Liver (tissue), 9 donors: ENCODE results near the gene SOHLH1. TPM values are rescaled to one million over a fixed set of nuclear protein-coding genes. Genes with fewer than 3 reads are reported as not detected.

Experiments
- DNase-seq: peaks from one replicate; pipeline ENCODE4 v3.0.0-alpha.2; 2017; ENCODE audit warnings: low spot score
- H3K27ac ChIP-seq, 2 donors: one replicate each; pipeline ENCODE4 v1.7.0; 2013; ENCODE audit warnings: inconsistent platforms in 2 of 2, low read length in 2 of 2, control low read depth in 1 of 2, low read depth in 1 of 2, mild to moderate bottlenecking in 1 of 2
- H3K27me3 ChIP-seq, 4 donors: one replicate each; pipeline versions ENCODE4 v1.6.1 to v1.7.0; 2013; ENCODE audit warnings: low read length in 3 of 4, inconsistent platforms in 1 of 4, mild to moderate bottlenecking in 1 of 4, moderate library complexity in 1 of 4; ENCODE audit not compliant: control insufficient read depth in 4 of 4, insufficient read depth in 4 of 4
- H3K36me3 ChIP-seq, 4 donors: one replicate each; pipeline versions ENCODE4 v1.6.1 to v1.7.0; 2013; ENCODE audit warnings: low read length in 3 of 4, mild to moderate bottlenecking in 3 of 4, low read depth in 1 of 4, moderate library complexity in 1 of 4; ENCODE audit not compliant: control insufficient read depth in 4 of 4, insufficient read depth in 3 of 4
- H3K4me1 ChIP-seq, 4 donors: one replicate each; pipeline versions ENCODE4 v1.6.1 to v1.7.0; 2013; ENCODE audit warnings: low read length in 3 of 4, mild to moderate bottlenecking in 3 of 4, moderate library complexity in 1 of 4; ENCODE audit not compliant: control insufficient read depth in 4 of 4, insufficient read depth in 4 of 4
- H3K4me3 ChIP-seq, 3 donors: one replicate each; pipeline versions ENCODE4 v1.6.1 to v1.7.0; 2013; ENCODE audit warnings: low read length in 3 of 3, control low read depth in 1 of 3, low read depth in 1 of 3, mild to moderate bottlenecking in 1 of 3
- H3K9ac ChIP-seq, 2 donors: one replicate each; pipeline ENCODE4 v1.7.0; 2013; ENCODE audit warnings: low read length in 2 of 2, mild to moderate bottlenecking in 2 of 2, moderate library complexity in 2 of 2, control low read depth in 1 of 2, low read depth in 1 of 2
- H3K9me3 ChIP-seq, 4 donors: one replicate each; pipeline versions ENCODE4 v1.6.1 to v1.7.0; 2013; ENCODE audit warnings: low read length in 3 of 4; ENCODE audit not compliant: control insufficient read depth in 4 of 4
- ATF3 ChIP-seq: IDR thresholded peaks from 2 replicates; pipeline ENCODE4 v1.6.1; 2016; ENCODE audit warnings: antibody characterized with exemption
- EGR1 ChIP-seq, 2 donors: IDR thresholded peaks; 2 replicates each; pipeline ENCODE4 v1.6.1; 2016 to 2018; ENCODE audit warnings: antibody characterized with exemption in 2 of 2, low read depth in 2 of 2
- FOXA1 ChIP-seq: IDR thresholded peaks from 2 replicates; pipeline ENCODE4 v1.6.1; 2016; ENCODE audit warnings: antibody characterized with exemption
- FOXA2 ChIP-seq: IDR thresholded peaks from 2 replicates; pipeline ENCODE4 v1.6.1; 2016; ENCODE audit warnings: antibody characterized with exemption
- GABPA ChIP-seq, 2 donors: IDR thresholded peaks in 1 of 2; conservative IDR thresholded peaks in 1 of 2; 2 replicates each; pipeline ENCODE4 v1.6.1; 2016; ENCODE audit warnings: antibody characterized with exemption in 2 of 2, mild to moderate bottlenecking in 1 of 2, moderate library complexity in 1 of 2
- HNF4A ChIP-seq, 2 donors: conservative IDR thresholded peaks; 2 replicates each; pipeline ENCODE4 v1.6.1; 2016; ENCODE audit warnings: antibody characterized with exemption in 2 of 2, mild to moderate bottlenecking in 2 of 2
- HNF4G ChIP-seq: IDR thresholded peaks from 2 replicates; pipeline ENCODE4 v1.6.1; 2016; ENCODE audit warnings: antibody characterized with exemption
- JUND ChIP-seq, 2 donors: IDR thresholded peaks; 2 replicates each; pipeline ENCODE4 v1.6.1; 2016; ENCODE audit warnings: antibody characterized with exemption in 2 of 2
- NR2F2 ChIP-seq: IDR thresholded peaks from 2 replicates; pipeline ENCODE4 v1.6.1; 2016; ENCODE audit warnings: antibody characterized with exemption
- RAD21 ChIP-seq, 2 donors: IDR thresholded peaks; 2 replicates each; pipeline ENCODE4 v1.6.1; 2016; ENCODE audit warnings: antibody characterized with exemption in 2 of 2, mild to moderate bottlenecking in 2 of 2
- REST ChIP-seq: IDR thresholded peaks from 2 replicates; pipeline ENCODE4 v1.6.1; 2016; ENCODE audit warnings: antibody characterized with exemption, mild to moderate bottlenecking
- RXRA ChIP-seq, 2 donors: IDR thresholded peaks; 2 replicates each; pipeline ENCODE4 v1.6.1; 2017 to 2018; ENCODE audit warnings: antibody characterized with exemption in 2 of 2, mild to moderate bottlenecking in 1 of 2
- SP1 ChIP-seq: IDR thresholded peaks from 2 replicates; pipeline ENCODE4 v1.6.1; 2018; ENCODE audit warnings: antibody characterized with exemption, mild to moderate bottlenecking
- TAF1 ChIP-seq: conservative IDR thresholded peaks from 2 replicates; pipeline ENCODE4 v1.6.1; 2016; ENCODE audit warnings: antibody characterized with exemption, mild to moderate bottlenecking
- YY1 ChIP-seq: IDR thresholded peaks from 2 replicates; pipeline ENCODE4 v1.6.1; 2016; ENCODE audit warnings: antibody characterized with exemption, mild to moderate bottlenecking
- ZBTB33 ChIP-seq: IDR thresholded peaks from 2 replicates; pipeline ENCODE4 v1.6.1; 2016; ENCODE audit warnings: antibody characterized with exemption
- WGBS: extraction: QIAGEN DNeasy Blood & Tissue Kit; methylation state at CpG from one replicate; pipeline ENCODE4 v1.1.7; 2013; 5-methylcytosine and 5-hydroxymethylcytosine counted together
- polyA plus RNA-seq, 2 donors: library from polyadenylated mRNA; stranded (reverse) in 1 of 2; unstranded in 1 of 2; fragments of 200-250 nt in 1 of 2; fragments of >200 nt in 1 of 2; fragmentation: Nextera tagmentation in 1 of 2; extraction: Ambion mirVana in 1 of 2; gene quantifications; one replicate each; pipeline versions ENCODE4 v1.2.1 to v1.2.3, GENCODE V29; 2013 to 2015
- total RNA-seq, 2 donors: library from RNA; depleted of rRNA; stranded (reverse); fragments of >200 nt; gene quantifications; one replicate each; pipeline ENCODE4 v1.2.3, GENCODE V29; 2014
- TF ChIP-seq, protein P1 (sequence below): fragments of 150-350 bp; IDR thresholded peaks from 2 replicates; pipeline ENCODE4 v1.5.1; 2017; ENCODE audit warnings: improper control_type of control experiment, low read depth, low read length; ENCODE audit not compliant: missing input control
- TF ChIP-seq, protein P2 (sequence below): IDR thresholded peaks from 2 replicates; pipeline ENCODE4 v1.6.1; 2016; ENCODE audit warnings: antibody characterized with exemption
- donor health status: healthy.
- donor health status: healthy.
- donor health status: healthy.
- donor health status: healthy.
- donor health status: healthy.

Gene SOHLH1
- total and polyA plus RNA-seq, 4 donors: not detected

DNA sequence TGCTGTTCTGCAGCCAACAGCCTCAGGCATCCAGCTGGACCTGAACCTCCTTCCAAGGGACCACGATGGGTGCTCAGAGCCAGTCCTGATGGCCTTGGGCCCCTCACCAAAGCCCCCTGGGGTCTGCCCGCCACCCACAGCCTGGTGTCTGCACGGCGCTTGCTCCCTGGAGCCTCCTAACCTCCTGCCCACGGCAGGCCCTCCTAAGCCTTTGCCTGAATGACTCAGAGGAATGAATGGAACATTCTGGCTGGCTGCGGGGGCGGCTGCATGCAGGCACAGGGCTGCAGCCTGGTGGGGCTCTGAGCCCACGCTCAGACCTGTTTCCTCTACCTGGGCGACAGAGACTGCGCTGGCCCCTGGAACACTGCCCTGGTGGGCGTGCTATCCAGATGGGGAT lies 6.9 kb downstream of the SOHLH1 start:
- no peaks in the 10 kb centered on the region for H3K9me3 ChIP-seq
- WGBS: 75% methylated on average over 11 of the region's 11 CpGs
- no peak for TF ChIP-seq HNF4G
- no peak for TF ChIP-seq GABPA (IDR thresholded peaks at IDR 0.05 in 1 of 2, conservative IDR thresholded peaks at IDR 0.05 in 1 of 2)
- TF ChIP-seq RXRA (IDR thresholded peaks at IDR 0.05): no peak
- TF ChIP-seq, protein P1, sequence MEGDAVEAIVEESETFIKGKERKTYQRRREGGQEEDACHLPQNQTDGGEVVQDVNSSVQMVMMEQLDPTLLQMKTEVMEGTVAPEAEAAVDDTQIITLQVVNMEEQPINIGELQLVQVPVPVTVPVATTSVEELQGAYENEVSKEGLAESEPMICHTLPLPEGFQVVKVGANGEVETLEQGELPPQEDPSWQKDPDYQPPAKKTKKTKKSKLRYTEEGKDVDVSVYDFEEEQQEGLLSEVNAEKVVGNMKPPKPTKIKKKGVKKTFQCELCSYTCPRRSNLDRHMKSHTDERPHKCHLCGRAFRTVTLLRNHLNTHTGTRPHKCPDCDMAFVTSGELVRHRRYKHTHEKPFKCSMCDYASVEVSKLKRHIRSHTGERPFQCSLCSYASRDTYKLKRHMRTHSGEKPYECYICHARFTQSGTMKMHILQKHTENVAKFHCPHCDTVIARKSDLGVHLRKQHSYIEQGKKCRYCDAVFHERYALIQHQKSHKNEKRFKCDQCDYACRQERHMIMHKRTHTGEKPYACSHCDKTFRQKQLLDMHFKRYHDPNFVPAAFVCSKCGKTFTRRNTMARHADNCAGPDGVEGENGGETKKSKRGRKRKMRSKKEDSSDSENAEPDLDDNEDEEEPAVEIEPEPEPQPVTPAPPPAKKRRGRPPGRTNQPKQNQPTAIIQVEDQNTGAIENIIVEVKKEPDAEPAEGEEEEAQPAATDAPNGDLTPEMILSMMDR: no peak
- TF ChIP-seq REST: no peak
- TF ChIP-seq TAF1: no peak
- TF ChIP-seq NR2F2: no peak
- TF ChIP-seq ZBTB33: no peak
- TF ChIP-seq RAD21 (IDR thresholded peaks at IDR 0.05): no peak
- no peak for TF ChIP-seq ATF3
- no peak for TF ChIP-seq YY1
- no peak for TF ChIP-seq FOXA1
- no peak for TF ChIP-seq EGR1 (IDR thresholded peaks at IDR 0.05; ENCODE audit: low read depth in 2 of 2)
- no peak for TF ChIP-seq SP1
- TF ChIP-seq JUND (IDR thresholded peaks at IDR 0.05): no peak
- TF ChIP-seq, protein P2, sequence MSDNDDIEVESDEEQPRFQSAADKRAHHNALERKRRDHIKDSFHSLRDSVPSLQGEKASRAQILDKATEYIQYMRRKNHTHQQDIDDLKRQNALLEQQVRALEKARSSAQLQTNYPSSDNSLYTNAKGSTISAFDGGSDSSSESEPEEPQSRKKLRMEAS: no peak
- no peak for TF ChIP-seq FOXA2
- TF ChIP-seq HNF4A (conservative IDR thresholded peaks at IDR 0.05): no peak
- H3K9ac ChIP-seq: no peak overlapping the region
- no peak overlapping the region for H3K4me3 ChIP-seq
- H3K27ac ChIP-seq: no peak overlapping the region
- no peaks in the 10 kb centered on the region for H3K36me3 ChIP-seq
- peaks cover 0 to 5% (median 1%) of the 10 kb centered on the region in 4 donors for H3K27me3 ChIP-seq
- no peak for DNase-seq
- H3K4me1 ChIP-seq: no peaks in the 10 kb centered on the region
